T-helper 17 cell (primary cell): ENCODE results near the gene DNAJC17. TPM values are rescaled to one million over a fixed set of nuclear protein-coding genes. Genes with fewer than 3 reads are reported as not detected.
A peak's percentile ranks its signal among the peaks of the same experiment; 100 is the strongest.

Experiments used
- ATAC-seq: fragments of 150-1000 bp; cut with Tn5 transposase; 2 replicates; pipeline ENCODE4 v1.10.0; 2021; ENCODE audit warnings: mild to moderate bottlenecking, moderate library complexity
- DNase-seq, 3 donors: peaks; one replicate each; pipeline versions ENCODE4 v3.0.0 to v3.0.0-alpha.2; 2020 to 2021
- H3K9me3 ChIP-seq: one replicate; pipeline ENCODE4 v1.7.0; 2013; ENCODE audit warnings: low read length, mild to moderate bottlenecking; ENCODE audit not compliant: control insufficient read depth, poor library complexity, severe bottlenecking
- H3K27ac Mint-ChIP-seq: one replicate; pipeline ENCODE4 v1.8.0; 2022; ENCODE audit warnings: mild to moderate bottlenecking, moderate library complexity, mixed read lengths
- H3K27me3 Mint-ChIP-seq: one replicate; pipeline ENCODE4 v1.8.0; 2022; ENCODE audit warnings: mixed read lengths
- H3K36me3 Mint-ChIP-seq: one replicate; pipeline ENCODE4 v1.8.0; 2022; ENCODE audit warnings: low read depth, mixed read lengths
- H3K4me1 Mint-ChIP-seq: one replicate; pipeline ENCODE4 v1.8.0; 2022; ENCODE audit warnings: mild to moderate bottlenecking, mixed read lengths
- H3K4me3 Mint-ChIP-seq: one replicate; pipeline ENCODE4 v1.8.0; 2022; ENCODE audit warnings: mild to moderate bottlenecking, moderate library complexity, mixed read lengths
- total RNA-seq, 4 donors: library from RNA in 2 of 4; stranded (reverse) in 2 of 4; gene quantifications; one replicate each; pipeline ENCODE4 v1.2.3 and lab custom pipeline; 2022 to 2026

The DNAJC17 gene
- total RNA-seq, 2 donors from 2014 or later = 24.1 to 27.7 TPM

DNA sequence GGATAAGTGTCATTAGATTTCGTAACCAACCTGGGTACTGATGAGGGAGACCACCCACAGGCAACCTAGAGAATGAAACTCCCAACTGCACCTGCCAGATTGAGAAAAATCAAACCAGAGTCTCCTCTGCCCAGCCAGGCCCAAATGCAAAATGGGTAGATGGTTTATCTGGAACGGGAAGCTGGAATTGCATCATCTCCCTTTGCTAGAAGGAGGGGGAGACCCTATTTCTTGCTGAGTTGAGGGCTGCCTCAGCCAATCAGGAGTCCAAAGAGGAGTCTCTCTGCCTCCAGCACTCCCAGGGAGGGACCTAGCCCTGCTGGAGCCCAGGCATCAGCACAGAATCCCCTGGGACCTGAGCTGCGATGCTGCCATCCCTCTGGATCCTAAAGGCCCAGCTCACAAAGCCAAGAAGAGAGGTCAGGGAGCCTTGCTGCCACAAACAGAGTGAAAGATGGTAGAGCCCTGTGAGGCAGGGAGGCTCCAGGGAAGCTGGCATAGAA, 60.3 kb downstream of the DNAJC17 start:
- no peaks in the 10 kb centered on the region for H3K9me3 ChIP-seq
- H3K27ac Mint-ChIP-seq = no peak overlapping the region
- H3K4me3 Mint-ChIP-seq = no peak overlapping the region
- peaks cover 11% of the 10 kb centered on the region for H3K4me1 Mint-ChIP-seq
- ATAC-seq (no peak), DNase-seq (no peak)
- peaks cover 2% of the 10 kb centered on the region for H3K36me3 Mint-ChIP-seq
- no peaks in the 10 kb centered on the region for H3K27me3 Mint-ChIP-seq

DNA sequence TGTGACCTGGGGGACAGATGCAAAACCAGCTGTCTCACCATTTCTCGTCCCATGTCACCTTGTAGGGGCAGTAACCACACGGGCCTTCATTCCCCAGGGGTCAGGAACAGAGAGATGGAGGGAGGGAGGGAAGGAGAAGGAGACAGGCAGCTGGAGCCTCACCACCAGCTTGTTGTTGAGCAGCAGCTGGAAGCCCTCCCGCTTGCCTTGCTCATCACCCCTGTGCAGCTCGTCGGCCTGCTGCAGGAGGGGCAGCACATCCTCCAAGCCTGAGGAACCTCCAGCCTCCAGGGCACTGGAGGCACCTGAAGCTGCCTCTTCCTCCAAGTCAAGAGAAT, 62.5 kb downstream of the DNAJC17 start:
- Mint-ChIP-seq H3K4me1 (peaks cover 11% of the 10 kb centered on the region), H3K4me3 (no peak overlapping the region), H3K36me3 (peaks cover 2% of the 10 kb centered on the region), H3K27me3 (no peaks in the 10 kb centered on the region), H3K27ac (peak overlapping the region; percentile 87)
- DNase-seq (no peak), ATAC-seq (no peak)
- H3K9me3 ChIP-seq = no peaks in the 10 kb centered on the region

DNA sequence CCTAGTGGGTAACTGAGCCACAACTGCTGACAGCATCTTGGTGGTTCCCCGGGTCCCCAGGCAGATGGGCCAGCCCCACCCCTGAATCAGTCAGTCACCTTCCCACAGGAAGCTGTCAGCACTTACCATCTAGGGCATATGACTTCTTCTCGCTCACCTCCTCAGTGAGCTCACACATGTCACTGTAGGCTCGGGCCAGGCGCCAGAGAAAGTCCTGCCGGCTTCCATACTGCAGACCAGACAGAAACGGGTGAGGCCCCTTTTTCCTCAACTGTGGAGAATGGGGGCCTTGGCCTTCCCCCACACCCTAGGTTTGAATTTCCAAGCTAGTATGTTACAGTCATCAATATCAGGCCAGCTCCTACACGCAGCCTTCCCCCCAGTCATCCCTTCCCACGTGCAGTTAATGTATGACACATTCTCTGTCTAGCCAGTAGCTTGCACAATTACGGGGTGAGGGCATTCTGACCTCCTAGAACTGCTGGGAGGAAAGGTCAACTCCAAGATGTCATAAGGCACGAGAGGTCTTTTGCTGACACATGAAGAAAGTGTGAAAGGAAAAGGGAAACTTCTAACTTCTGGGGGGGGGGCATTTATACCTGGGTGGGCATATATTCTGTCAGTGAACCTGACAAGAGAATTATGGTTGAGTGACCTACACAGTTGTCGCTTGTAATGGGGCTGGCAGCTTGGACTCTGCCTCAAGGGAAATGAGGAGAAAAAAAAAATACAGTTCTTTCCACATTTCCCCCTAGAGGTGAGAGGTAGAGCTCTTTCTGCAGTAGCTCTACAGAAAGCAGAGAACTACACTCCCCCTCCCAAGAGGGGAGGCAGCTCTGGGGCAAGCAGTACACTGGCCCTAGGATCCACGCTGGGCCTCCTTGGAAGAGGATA, 63.1 kb downstream of the DNAJC17 start:
- no peaks in the 10 kb centered on the region for H3K9me3 ChIP-seq
- Mint-ChIP-seq H3K36me3 (no peaks in the 10 kb centered on the region), H3K4me1 (peaks cover 11% of the 10 kb centered on the region), H3K4me3 (peak overlapping the region; percentile 72), H3K27ac (peak overlapping the region; percentile 87), H3K27me3 (no peaks in the 10 kb centered on the region)
- peak; percentile 48 to 63 (median 56) for DNase-seq
- peak; percentile 99 for ATAC-seq

DNA sequence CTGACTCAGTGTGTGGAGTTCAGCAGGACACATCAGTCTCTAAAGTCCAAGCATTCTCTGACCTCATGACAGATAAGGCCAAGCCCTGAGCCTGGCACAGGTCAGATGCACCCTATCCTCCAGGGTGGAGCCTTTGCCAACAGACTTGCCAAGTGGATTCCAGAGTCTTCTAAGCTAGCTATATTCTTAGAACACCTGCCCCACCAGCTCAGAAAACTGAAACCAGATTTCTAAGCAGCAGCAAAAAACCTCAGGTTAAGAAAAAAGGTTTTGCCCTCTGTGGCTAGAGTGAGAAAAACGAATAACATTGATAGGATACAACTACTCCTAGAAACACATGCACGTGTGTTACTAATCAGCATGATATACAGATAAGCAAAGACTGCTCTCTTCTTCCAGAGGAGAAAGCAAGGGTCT, 63.8 kb downstream of the DNAJC17 start:
- H3K27ac Mint-ChIP-seq = peak overlapping the region; percentile 87
- peak; percentile 47 for ATAC-seq
- peaks cover 11% of the 10 kb centered on the region for H3K4me1 Mint-ChIP-seq
- H3K9me3 ChIP-seq = no peaks in the 10 kb centered on the region
- no peaks in the 10 kb centered on the region for H3K27me3 Mint-ChIP-seq
- no peak for DNase-seq
- no peaks in the 10 kb centered on the region for H3K36me3 Mint-ChIP-seq
- peak overlapping the region; percentile 72 for H3K4me3 Mint-ChIP-seq

DNA sequence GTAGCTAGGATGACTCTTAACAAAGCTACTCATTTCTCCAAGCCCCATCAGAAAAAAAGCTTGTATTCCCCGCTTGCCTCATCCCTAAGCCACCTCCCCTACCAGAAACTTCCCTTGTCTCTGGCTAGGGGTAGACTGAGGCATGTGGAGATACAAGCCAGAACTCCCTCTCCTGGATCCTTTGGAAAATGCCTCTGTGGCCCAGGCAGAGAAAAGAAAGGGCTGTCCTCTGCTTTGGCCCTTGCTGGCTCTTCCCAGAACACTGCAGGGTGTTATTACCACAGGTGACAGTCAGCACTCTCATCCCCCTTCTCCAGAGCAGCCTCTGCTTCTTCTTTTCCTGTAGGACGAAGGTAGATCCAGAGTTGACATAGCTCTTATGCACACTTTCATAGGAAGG, 67.4 kb downstream of the DNAJC17 start:
- ATAC-seq (no peak), DNase-seq (no peak)
- Mint-ChIP-seq H3K4me3 (no peak overlapping the region), H3K27ac (no peak overlapping the region), H3K27me3 (no peaks in the 10 kb centered on the region), H3K36me3 (no peaks in the 10 kb centered on the region), H3K4me1 (peaks cover 8% of the 10 kb centered on the region)
- H3K9me3 ChIP-seq = no peaks in the 10 kb centered on the region

DNA sequence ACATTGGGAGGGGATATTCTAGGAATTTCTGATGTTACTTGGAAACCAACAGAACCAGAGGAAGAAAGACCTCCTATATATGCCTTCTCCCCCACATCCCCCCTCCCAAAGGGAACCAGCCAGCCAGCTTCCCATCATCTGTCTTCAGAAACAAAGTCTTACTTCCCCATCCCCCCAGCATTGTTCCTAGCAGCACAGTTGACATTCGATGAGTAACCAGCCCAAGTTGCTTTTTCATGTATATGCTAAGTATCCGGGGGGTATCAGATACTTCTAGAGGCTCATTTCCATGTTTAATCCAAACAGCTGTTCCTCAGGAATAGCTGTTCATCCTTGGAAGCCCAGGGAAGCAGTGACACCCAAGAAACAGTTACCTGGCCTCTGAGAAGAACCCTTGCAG, 68.2 kb downstream of the DNAJC17 start:
- DNase-seq = no peak
- H3K4me3 Mint-ChIP-seq = no peak overlapping the region
- H3K36me3 Mint-ChIP-seq = no peaks in the 10 kb centered on the region
- H3K4me1 Mint-ChIP-seq = peaks cover 6% of the 10 kb centered on the region
- no peaks in the 10 kb centered on the region for H3K27me3 Mint-ChIP-seq
- H3K27ac Mint-ChIP-seq = peak overlapping the region; percentile 14
- ATAC-seq = no peak
- H3K9me3 ChIP-seq = no peaks in the 10 kb centered on the region

DNA sequence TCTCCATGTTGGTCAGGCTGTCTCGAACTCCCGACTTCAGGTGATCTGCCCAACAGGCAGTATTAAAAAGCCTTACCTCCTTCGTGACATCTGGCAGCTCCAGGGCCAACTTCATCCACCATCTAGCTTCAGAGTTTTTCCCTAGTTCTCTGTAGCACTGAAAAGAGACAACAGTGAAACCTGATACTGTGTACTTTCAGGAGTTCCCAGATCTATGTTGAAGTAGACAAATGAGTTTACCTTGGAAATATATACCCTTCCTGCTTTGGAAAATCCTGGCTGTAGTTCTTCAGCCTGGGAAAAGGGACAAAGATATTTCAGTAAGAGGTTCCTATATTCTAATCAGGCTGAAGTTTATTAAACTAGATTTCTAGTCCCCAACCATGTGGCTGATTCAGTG, 70.2 kb downstream of the DNAJC17 start:
- H3K9me3 ChIP-seq = no peaks in the 10 kb centered on the region
- H3K27ac Mint-ChIP-seq = no peak overlapping the region
- no peaks in the 10 kb centered on the region for H3K27me3 Mint-ChIP-seq
- H3K36me3 Mint-ChIP-seq = no peaks in the 10 kb centered on the region
- H3K4me1 Mint-ChIP-seq = no peaks in the 10 kb centered on the region
- DNase-seq (no peak), ATAC-seq (no peak)
- no peak overlapping the region for H3K4me3 Mint-ChIP-seq

DNA sequence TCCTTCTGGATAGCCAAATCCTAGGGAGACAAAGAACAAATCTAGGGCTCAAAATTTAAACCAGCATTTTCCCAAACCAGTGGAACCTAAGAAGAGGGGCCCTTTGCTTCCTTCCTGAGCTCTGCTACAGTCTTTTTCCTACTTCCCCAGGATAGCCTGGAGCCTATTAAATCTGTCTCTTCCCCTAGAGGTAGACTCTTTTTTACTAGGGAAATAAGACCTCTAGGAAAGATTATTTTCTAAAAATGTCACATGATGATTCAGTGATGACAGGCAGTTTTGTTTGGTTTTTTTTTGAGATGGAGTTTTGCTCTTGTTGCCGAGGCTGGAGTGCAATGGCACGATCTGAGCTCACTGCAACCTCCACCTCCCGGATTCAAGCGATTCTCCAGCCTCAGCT, 70.7 kb downstream of the DNAJC17 start:
- Mint-ChIP-seq H3K27ac (no peak overlapping the region), H3K4me3 (no peak overlapping the region), H3K27me3 (no peaks in the 10 kb centered on the region), H3K36me3 (no peaks in the 10 kb centered on the region), H3K4me1 (no peaks in the 10 kb centered on the region)
- DNase-seq (no peak), ATAC-seq (no peak)
- H3K9me3 ChIP-seq = no peaks in the 10 kb centered on the region

DNA sequence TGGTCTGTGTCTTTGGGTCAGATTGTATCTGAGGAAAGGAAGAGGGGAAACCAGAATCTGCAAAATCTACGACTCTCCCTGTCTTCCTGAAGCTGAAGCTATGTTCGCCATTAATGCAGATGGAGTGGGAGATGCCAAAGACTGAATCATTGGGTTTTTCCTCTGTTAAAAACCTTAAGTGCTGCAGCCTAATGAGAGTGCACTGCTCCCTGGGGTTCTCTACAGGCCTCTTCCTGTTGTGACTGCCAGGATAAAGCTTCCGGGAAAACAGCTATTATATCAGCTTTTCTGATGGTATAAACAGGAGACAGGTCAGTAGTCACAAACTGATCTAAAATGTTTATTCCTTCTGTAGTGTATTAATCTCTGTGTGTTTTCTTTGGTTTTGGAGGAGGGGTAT, 76.2 kb downstream of the DNAJC17 start:
- Mint-ChIP-seq H3K36me3 (no peaks in the 10 kb centered on the region), H3K4me3 (no peak overlapping the region), H3K27me3 (no peaks in the 10 kb centered on the region)

DNA sequence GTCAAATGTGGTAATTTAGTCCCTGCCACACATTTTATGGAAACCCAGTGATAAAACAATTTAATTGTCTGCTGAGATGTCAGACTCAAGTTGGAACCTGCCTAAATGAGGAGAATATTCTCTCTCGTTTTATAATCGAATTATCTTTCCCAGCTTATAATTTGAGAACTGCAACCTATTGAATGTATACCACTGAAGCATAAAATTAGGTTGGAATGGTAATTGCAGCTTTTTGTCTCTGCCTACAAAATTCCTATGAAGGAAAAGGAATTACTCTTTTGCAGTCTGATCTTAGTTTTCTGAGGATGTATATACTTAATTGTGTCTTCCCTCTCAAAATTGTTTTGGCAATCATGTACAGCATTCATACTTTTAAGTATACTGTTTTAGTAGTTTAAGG, 83.4 kb downstream of the DNAJC17 start:
- Mint-ChIP-seq H3K27ac (no peak overlapping the region), H3K36me3 (no peaks in the 10 kb centered on the region), H3K4me3 (no peak overlapping the region), H3K4me1 (no peaks in the 10 kb centered on the region), H3K27me3 (no peaks in the 10 kb centered on the region)
- DNase-seq (no peak), ATAC-seq (no peak)
- no peaks in the 10 kb centered on the region for H3K9me3 ChIP-seq

More for the DNA sequence above, 76.2 kb downstream of the DNAJC17 start:
- no peak for ATAC-seq
- H3K9me3 ChIP-seq = no peaks in the 10 kb centered on the region
- no peak overlapping the region for H3K27ac Mint-ChIP-seq
- no peaks in the 10 kb centered on the region for H3K4me1 Mint-ChIP-seq
- no peak for DNase-seq

DNA sequence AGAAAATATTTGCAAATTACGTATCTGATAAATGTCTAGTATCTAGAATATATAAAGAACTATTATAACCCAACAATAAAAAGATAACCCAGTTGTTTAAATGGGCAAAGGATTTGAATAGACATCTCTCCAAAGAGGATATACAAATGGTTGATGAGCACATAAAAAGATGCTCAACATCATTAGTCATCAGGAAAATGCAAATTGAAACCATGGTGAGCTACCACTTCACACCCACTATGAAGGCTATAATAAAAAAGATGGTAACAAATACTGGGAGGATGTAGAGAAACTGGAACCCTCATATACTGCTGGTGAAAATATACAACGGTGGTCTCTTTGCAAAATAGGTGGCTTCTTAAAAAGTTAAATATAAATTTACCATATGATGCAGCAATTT, 84.3 kb downstream of the DNAJC17 start:
- no peak overlapping the region for H3K4me3 Mint-ChIP-seq
- H3K36me3 Mint-ChIP-seq = no peaks in the 10 kb centered on the region
- H3K27ac Mint-ChIP-seq = no peak overlapping the region
- H3K9me3 ChIP-seq = no peaks in the 10 kb centered on the region
- H3K27me3 Mint-ChIP-seq = no peaks in the 10 kb centered on the region
- DNase-seq = no peak
- no peaks in the 10 kb centered on the region for H3K4me1 Mint-ChIP-seq
- ATAC-seq = no peak

DNA sequence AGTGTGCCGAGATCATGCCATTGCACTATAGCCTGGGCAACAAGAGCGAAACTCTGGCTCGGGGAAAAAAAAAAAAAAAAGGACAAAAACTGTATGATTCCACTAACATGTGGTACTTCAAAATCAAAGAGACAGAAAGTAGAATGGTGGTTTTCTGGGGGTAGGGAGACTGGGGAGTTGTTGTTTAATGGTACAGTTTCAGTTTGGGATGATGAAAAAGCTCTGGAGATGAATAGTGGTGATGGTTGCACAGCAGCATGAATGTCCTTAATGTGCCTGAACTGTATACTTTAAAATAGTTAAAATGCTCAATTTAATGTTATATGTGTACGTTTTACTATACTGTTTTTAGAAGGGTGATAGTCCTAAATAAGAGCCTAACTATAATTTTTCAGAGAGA, 84.9 kb downstream of the DNAJC17 start:
- H3K4me3 Mint-ChIP-seq = peak overlapping the region; percentile 59
- H3K36me3 Mint-ChIP-seq = no peaks in the 10 kb centered on the region
- no peaks in the 10 kb centered on the region for H3K4me1 Mint-ChIP-seq
- H3K27me3 Mint-ChIP-seq = no peaks in the 10 kb centered on the region
- DNase-seq = no peak
- ATAC-seq = no peak
- no peak overlapping the region for H3K27ac Mint-ChIP-seq
- no peaks in the 10 kb centered on the region for H3K9me3 ChIP-seq

DNA sequence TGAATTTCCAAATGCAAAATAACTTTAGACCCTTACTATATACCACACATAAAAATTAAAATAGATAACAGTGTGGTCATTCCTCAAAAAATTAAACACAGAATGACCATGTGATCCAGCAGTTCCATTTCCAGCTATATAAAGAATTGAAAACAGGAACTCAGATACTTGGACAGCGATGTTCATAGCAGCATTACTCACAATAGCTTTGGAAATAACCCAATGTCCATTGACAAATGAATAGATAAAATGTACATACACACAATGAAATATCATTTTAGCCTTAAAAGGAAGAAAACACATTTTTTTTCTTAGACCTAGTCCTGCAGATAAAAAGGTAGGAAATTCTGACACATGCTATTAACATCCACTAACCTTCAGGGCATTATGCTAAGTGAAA, 85.6 kb downstream of the DNAJC17 start:
- no peak overlapping the region for H3K27ac Mint-ChIP-seq
- no peak for DNase-seq
- H3K9me3 ChIP-seq = no peaks in the 10 kb centered on the region
- H3K4me3 Mint-ChIP-seq = no peak overlapping the region
- no peak for ATAC-seq
- no peaks in the 10 kb centered on the region for H3K36me3 Mint-ChIP-seq
- no peaks in the 10 kb centered on the region for H3K4me1 Mint-ChIP-seq
- no peaks in the 10 kb centered on the region for H3K27me3 Mint-ChIP-seq

DNA sequence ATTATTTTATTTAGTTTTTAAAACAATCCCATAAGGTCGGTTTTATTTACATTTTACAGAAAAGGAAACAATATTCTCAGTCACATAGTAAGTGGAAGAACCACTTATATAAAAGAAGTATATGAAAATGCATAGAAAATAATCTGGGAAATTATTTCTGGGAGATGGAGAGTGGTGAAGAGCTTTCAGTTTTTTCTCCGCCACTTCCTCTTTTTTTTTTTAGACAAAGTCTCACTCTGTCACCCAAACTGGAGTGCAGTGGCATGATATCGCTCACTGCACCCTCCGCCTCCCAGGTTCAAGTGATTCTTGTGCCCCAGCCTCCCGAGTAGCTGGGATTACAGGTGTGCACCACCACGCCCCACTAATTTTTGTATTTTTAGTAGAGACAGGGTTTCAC, 91.1 kb downstream of the DNAJC17 start:
- no peak for ATAC-seq

More for the DNA sequence above, 91.1 kb downstream of the DNAJC17 start:
- Mint-ChIP-seq H3K4me1 (peaks cover 3% of the 10 kb centered on the region), H3K27ac (no peak overlapping the region), H3K27me3 (no peaks in the 10 kb centered on the region), H3K36me3 (no peaks in the 10 kb centered on the region), H3K4me3 (no peak overlapping the region)
- no peaks in the 10 kb centered on the region for H3K9me3 ChIP-seq
- no peak for DNase-seq
